Daoy (cell line): ENCODE data around the gene KCTD2. TPM values are rescaled to one million over a fixed set of nuclear protein-coding genes. Genes with fewer than 3 reads are reported as not detected.
"Not testable (repeated sequence)": the region's sequence is repeated elsewhere in the genome, so short reads cannot be mapped to it uniquely, and the experiment has no call there.

Source experiments
- DNase-seq: peaks from one replicate; pipeline ENCODE4 v3.0.0-alpha.2; 2015; ENCODE audit warnings: low read depth
- total RNA-seq: library from RNA; depleted of rRNA; stranded (reverse); fragments of >200 nt; shearing (Covaris generic); gene quantifications from 2 replicates; pipeline ENCODE4 v1.2.3, GENCODE V29; 2014; rRNA removed

The KCTD2 gene, protein sequence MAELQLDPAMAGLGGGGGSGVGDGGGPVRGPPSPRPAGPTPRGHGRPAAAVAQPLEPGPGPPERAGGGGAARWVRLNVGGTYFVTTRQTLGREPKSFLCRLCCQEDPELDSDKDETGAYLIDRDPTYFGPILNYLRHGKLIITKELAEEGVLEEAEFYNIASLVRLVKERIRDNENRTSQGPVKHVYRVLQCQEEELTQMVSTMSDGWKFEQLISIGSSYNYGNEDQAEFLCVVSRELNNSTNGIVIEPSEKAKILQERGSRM
- total RNA-seq: 17.9 and 19.1 TPM in 2 replicates

DNA sequence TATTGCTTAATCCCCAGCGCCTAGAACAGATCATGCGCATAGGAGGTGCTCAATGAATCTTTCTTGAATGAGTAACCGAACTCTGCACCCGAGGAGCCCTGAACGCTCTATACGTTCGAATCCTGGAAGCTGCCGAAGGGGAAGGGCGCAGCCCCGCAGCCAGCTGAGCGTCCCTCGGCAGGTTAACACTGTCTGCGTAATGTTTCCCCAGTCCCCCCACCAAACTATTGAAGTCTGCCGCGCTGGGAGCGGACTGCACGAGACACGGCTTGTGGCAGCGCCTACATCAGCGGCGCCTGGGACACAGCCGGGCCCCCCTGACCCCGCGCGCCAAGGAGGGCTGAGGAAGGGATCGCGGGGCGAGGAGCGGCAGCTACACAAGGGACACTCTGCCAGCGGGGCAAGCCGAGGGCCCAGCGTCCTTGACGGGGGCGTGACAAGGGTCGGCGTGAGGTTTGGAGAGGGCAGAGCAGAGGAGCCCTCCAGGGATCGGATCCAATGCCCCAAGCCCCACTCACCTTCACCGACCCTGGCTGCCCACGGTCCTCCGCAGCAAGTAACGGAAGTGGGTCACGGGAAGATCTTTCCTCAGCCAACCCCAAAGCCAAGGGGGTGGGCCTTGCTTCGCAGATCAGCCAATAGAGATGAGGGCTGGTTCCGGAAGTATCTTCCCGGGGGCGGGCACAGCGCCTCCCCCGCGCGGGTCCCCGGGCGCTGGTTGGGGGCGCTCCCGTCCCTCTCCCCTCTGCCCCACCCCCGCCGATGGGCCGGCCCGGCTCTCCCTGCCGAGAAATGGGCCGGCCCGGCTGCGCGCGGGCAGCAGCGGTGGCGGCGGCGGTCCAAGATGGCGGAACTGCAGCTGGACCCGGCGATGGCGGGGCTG is at the start of gene KCTD2, which contains the start of gene ATP5PD:
TSS of gene KCTD2 (plus strand) at position 819 of the 883 bp plus-strand sequence. CDS start at position 845, 26 bp downstream.
TSS of gene ATP5PD (minus strand) at position 563 of the 883 bp plus-strand sequence. CDS start 4,319 bp downstream, outside the sequence.
- DNase-seq: peak; percentile 98

DNA sequence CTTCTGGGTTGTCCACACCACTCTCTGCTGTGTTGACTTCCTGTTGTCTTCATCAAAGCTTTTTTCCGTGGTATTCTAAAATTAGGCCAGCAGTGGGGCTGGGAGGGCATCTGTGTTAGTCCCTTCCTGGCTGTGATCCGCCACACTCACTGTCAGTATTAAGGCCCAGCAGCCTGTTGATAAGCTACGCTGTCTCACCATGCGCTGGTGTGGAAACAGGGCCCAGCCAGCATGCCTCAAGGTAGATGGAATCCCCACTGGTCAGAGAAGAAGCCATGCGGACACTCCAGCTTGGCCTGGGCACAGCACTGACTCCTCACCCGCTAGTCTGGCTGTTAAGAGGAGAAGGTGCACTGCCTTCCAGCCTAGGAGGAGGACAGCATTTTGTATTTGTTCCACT is 48.2 kb upstream of the KCTD2 start:
- no peak for DNase-seq

DNA sequence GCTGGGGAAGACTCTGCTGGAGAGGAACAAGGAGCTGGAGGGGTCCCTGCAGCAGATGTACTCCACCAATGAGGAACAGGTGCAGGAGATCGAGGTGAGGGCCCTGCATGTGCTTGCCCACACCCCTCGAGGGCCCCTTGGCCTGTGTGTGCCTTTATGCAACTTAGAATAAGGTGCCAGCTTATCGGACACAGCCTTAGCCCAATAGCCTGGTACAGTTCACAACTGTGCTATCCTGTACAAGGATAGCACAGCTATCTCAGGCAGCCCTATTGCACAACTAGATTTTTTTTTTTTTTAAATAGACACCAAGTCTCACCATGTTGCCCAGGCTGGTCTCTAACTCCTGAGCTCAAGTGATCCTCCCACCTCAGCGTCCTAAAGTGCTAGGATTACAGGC is 47.5 kb upstream of the KCTD2 start:
- no peak for DNase-seq

DNA sequence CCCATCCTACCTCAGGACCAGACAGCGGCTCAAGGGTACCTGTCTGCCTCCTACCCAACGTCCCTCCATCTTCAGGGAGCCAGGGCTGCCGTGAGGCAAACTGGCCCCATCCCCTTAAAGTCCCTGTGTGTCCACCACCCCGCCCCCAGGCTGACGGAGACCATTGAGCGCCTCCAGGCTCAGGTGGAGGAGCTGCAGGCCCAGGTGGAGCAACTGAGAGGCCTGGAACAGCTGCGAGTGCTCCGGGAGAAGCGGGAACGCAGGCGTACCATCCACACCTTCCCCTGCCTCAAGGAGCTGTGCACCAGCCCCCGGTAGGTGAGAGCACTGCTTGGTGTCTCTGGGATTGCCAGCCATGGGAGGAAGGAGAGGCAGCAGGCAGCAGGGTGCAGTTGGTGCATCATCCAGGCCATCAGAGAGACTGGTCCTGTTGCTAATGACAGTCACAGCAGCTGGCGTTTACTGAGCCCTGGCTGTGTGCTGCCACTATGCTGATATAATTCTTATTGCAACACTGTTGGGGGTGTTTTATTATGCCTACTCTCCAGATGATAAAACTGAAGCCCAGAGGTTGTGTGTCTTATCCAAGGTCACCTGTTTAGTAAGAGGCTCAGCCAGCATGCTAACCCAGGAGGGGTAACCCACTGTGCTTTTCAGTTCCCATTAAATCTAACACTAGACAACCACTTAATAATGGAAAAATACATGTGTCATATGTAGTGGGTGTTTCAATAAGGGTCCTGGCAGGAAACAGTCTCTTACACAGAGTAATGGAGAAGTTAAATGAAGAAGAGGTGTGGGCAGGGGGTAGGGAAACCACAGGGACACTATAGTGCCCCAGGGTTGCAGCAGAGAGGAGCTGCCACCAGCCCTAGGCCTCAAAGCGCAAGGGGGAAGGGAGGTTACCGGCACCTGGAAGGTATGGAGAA is 44.8 kb upstream of the KCTD2 start:
- DNase-seq: no peak

DNA sequence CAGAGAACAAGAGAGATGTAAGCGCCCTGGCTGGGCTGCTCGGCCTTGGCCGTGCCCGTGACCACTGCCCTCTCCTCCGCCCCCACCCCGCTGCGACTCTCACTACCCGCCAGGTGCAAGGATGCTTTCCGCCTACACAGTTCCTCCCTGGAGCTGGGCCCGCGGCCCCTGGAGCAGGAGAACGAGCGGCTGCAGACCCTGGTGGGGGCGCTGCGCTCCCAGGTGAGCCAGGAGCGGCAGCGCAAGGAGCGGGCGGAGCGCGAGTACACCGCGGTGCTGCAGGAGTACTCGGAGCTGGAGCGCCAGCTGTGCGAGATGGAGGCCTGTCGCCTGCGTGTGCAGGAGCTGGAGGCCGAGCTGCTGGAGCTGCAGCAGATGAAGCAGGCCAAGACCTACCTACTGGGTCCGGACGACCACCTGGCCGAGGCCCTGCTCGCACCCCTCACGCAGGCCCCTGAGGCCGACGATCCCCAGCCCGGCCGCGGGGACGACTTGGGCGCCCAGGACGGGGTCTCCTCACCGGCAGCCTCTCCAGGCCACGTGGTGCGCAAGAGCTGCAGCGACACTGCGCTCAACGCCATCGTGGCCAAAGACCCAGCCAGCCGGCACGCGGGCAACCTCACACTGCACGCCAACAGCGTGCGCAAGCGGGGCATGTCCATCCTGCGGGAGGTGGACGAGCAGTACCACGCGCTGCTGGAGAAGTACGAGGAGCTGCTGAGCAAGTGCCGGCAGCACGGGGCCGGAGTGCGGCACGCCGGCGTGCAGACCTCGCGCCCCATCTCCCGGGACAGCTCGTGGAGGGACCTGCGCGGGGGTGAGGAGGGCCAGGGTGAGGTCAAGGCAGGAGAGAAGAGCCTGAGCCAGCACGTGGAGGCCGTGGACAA is 43.7 kb upstream of the KCTD2 start:
- no peak for DNase-seq

DNA sequence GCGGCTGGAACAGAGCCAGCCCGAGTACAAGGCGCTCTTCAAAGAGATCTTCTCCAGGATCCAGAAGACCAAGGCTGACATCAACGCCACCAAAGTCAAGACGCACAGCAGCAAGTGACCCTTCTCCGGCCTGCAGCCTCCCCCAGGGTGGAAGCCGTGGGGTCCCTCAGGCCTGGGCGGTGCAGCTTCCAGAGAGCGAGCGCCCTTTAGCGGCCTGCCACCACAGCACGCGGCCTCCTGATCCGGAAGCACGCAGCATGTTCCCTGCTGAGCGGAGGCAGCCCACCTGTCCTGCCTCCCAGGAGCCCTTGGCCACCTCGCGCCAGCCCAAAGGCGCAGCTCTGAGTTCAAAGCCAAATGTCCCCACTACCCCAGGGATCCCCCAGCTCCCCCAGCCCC is 43.1 kb upstream of the KCTD2 start:
- DNase-seq: no peak

DNA sequence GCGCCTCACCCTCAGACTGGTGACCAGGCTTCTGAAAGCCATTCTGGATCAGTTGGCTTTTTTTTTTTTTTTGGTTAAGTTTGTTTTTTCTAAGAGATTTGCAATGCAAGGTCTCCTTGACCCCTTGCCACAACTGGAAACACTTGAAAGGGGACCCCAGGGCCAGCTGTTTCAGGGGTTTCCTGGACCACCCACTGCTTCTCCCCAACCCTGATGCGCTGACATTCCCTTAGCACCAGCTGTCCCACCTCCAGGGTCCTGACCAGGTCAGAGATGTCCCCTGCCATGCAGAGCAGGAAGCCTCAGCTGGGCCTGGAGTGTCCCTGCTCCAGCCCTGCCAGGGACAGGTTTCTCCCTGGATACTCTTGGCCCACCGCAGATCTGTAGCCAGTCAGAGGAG is 42.7 kb upstream of the KCTD2 start:
- DNase-seq: no peak

DNA sequence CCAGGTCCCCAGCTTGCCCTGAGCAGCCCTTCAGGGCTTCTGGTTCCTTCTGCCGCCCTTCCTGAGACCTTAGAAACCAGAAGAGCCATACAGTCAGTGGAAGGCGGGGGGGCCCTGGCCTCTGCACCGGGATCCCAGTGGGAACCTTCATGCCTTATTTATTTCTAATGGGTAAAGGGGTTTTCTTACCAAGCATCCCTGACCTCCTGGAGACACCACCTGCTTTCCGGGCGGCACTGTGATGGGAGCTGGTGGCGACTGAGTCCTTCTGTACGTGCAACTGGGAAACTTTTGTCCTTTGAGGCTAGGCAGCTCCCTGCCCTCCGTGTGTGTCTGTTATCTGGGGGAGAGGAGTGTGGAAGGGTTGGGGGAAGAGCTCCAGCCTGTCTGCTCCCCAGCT is 41.7 kb upstream of the KCTD2 start:
- DNase-seq: no peak

DNA sequence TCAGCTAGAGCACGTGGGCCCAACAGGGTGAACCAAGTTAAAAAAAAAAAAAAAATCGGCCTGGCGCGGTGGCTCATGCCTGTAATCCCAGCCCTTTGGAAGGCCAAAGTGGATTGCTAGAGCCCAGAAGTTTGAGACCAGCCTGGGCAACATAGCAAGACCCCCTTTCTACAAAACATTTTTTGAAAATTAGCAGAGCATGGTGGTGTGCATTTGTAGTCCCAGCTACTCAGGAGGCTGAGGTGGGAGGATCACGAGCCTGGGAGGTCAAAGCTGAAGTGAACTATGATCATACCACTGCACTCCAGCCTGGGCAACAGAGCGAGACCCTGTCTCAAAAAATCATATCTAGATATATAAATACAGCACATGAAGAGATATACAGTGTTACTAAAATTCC is 40.9 kb upstream of the KCTD2 start:
- not testable (repeated sequence) for DNase-seq

DNA sequence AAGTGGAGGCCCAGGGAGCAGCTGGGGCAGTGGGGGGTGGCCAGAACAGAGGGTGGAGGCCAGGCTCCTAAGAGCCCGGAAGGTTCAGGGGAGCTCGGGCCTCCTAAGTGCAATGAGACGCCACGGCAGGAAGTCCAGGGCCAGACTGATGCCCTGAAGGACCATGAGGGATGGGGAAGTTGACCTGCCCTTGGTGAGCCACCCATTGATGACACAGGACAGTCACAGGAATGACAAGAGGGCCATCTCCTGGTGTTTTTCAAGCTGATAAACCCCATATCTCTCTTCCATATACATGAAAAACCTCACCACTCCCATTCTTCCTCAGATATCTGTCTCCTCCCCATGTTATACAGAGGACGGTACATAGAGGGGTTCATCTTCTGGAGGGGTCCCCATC is 40.4 kb upstream of the KCTD2 start:
- no peak for DNase-seq

DNA sequence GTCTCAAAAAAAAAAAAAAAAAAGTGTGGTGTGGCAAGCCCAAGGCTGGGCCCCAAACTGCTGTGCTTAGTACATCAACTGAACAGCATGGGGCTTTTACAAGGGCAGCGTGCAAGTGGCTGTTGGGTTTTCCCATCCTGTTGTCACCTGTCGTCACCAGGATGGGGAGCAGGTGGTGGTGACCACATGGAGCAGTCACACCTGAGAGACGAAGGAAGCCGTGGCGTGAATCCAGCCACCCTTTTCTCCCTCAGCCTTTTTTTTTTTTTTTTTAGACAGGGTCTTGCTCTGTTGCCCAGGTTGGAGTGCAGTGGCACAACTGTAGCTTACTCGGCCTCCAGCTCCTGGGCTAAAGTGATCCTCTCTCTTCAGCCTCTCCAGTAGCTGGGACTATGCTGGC is 38.7 kb upstream of the KCTD2 start:
- no peak for DNase-seq

DNA sequence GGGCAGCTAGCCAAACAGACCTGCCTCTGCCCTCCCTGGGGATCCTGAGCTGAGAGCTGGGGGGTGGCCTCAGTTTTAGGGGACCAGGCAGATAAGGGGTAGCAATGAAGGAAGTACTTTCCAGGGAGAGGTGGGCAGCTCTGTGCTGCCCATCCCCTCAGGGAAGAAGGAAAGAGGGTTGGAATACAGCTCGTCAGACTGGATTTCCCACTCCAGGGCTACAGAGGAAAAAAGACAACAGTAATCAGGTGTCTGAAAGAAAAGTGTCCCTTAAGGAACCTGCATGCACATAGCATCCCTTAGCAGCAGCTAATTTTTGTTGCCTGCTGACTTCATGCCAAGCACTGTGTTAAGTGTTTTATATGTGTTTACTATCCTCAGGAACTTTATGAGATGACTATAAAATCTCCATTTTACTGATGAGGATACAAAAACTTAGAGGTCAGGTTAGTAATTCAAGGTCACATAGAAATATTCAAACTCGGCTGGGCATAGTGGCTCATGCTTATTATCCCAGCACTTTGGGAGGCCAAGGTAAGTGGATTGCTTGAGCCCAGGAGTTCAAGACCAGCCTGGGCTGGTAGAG is 37.8 kb upstream of the KCTD2 start:
- DNase-seq: no peak

DNA sequence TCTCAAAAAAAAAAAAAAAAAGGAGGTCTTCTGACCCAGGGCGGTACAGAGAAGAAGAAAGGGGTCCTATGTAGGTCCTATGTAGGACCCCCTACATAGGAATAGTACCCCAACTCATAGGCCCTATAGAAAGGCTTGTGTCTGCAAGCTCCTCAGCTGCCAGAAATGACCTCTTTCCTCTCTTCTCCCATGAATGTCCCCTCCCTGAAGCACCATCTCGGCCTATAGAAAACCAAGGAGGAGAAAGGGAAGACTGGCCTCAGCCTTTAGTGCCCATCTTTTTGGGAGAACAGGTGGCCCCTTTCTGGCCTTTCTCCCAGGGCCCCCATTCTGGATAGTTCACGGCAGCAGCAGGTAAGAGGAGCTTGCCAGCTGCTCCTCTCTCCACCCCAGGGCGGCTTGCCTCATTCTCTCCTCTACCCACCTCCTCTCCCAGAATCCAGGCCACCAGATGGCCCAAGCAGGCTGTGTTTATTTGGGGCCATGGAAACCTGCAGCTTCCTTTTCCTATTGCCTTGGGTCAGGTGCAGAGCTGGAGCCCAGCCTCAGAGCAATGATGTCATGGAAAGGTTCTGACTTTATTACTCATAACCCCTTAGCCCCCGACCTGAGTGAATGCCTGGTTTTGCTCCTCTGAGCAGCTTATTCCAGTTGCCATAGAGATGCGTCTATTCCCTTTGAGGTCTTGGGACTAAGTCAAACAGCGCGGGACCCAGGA is 36.2 kb upstream of the KCTD2 start:
- peak; percentile 48 for DNase-seq

DNA sequence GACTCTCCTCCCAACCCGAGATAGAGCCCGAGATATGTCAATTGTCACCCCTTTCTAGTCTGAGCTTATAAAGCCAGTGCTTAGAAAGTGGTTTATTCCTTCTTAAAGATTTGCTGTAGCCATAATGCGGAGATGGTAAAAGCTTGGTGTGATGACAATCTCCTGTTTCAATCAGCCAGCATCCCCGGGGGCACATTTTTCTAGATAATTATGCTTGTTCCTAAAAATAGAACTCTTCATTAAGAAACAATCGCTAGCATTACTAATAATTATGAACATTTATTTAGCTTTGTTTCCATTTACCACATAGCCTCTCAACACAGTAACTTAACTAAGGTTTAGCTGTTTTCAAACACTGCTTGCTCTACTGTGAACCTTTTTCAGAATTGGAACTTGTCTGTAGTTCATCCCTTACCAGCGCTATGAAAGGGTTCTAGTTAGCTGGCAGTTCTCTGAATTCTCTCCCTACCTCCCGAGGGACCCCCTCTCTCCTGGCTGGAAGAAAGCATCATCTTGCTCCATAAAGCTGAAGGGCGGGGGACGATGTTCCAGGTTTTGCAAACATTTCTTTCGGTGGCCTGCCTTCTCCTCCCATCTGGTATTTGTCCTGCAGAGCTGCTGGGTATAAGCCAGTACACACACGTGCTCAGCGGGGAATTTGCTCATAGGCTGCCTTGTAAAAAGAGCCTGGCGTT is 35.5 kb upstream of the KCTD2 start:
- peak; percentile 54 for DNase-seq

DNA sequence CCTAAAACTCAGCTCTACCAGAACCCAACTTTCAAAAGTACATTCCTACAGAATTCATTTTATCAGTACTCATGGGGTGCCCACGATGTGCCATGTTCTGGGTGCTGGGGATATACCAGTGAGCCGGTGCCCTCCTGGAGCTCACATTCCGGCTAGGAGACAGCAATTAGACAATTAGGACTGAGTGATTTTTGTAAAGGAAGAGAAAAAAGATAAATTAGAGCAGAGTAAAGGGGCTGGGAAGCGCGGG is 35.0 kb upstream of the KCTD2 start:
- no peak for DNase-seq

DNA sequence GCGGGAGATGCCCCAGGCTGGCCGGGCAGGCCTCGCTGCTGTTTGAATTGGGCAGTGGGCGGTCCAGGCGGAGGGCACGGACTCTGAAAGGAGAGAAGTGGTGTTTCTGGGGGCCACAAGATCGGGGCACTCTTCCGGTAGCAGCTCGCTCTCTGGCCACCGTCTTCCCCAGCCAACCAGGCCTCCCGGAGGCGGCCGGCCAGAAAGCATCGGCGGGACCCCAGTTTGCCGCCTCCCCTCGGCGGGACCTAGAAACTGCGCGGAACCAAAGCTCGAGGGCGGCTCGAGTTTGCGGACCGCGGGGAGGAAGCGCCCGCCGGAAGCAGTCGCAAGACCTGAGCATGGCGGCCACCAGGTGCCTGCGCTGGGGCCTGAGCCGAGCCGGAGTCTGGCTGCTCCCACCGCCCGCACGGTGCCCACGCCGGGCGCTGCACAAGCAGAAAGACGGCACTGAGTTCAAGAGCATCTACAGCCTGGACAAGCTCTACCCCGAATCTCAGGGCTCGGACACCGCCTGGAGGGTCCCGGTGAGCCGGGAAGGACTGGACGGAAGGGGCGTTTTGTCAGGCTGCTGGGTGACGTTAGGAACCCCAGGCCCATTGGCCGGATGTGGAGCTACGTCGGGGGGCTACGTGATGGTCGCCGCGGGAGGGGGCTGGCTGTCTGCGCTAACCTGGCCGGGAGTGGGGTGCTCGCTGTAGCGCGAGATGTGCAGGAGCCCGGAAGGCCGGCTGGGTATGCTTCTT is 34.5 kb upstream of the KCTD2 start, which contains the start of gene MRPL58:
TSS of gene MRPL58 (plus strand) at position 325 of the 746 bp plus-strand sequence. CDS start at position 342, 17 bp downstream.
- DNase-seq: peak; percentile 93

DNA sequence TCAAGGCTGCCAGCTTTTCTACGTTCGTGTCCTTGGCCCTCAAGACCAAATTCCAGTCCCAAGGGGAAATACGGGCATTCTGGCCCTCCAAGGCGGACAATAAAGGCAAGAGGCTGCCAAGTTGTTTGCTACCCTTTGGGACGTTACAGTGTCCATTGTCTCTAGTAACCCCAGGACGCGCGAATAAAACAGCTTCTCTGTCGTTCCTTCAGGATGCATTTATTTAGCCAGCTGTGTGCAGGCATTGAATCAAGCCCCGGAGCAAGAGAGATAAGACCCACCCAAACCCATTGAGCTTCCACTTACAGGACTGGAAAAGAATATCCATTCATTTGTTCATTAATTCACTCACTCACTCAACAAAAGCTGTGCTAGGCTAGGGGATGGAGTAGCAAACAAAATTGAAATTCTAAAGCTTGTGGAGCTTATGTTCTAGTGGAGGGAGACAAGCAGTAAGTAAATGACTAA is 33.9 kb upstream of the KCTD2 start:
- DNase-seq: no peak

DNA sequence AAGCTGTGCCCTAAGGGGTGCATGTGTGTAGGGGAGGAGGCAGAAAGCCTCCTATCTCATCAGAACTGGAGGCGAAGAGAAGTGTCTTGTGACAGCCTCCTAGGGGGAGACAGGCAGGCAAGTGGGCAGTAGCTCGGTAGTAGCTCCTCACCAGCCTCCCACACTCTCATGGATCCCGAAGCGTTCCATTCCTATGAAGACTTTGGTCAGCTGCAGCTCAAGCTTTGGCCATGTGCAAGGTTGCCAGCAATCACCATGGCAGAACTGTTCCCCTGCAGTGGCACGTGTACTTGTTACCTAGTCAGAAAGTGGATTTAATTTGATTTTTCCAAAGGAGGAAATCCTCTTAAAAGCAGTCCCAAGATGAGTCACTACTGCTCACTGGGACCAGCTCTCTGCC is 27.9 kb upstream of the KCTD2 start:
- no peak for DNase-seq
